ENCODE data around the gene ANKS1B.

DNA sequence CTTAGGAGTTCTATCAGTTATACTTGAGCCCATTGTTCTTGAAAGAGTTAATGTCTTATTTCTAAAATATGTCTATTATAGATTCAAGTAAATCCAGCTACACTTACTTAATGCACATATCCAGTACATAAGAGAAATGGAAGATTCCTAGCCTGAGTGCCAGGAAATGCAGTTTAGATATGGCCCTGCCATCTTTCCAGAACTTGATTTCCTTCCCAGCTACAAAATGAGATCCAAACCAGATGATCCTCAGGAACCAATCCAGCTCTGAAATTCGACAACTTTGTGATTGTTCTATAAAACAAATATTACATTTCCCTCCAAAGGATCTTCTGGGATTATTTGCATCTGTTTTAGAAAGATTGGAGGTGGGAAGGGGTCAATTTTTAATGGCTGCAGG, 654.5 kb downstream of the ANKS1B start:
- TF ChIP-seq, protein P1, sequence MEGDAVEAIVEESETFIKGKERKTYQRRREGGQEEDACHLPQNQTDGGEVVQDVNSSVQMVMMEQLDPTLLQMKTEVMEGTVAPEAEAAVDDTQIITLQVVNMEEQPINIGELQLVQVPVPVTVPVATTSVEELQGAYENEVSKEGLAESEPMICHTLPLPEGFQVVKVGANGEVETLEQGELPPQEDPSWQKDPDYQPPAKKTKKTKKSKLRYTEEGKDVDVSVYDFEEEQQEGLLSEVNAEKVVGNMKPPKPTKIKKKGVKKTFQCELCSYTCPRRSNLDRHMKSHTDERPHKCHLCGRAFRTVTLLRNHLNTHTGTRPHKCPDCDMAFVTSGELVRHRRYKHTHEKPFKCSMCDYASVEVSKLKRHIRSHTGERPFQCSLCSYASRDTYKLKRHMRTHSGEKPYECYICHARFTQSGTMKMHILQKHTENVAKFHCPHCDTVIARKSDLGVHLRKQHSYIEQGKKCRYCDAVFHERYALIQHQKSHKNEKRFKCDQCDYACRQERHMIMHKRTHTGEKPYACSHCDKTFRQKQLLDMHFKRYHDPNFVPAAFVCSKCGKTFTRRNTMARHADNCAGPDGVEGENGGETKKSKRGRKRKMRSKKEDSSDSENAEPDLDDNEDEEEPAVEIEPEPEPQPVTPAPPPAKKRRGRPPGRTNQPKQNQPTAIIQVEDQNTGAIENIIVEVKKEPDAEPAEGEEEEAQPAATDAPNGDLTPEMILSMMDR (IDR thresholded peaks at IDR 0.05): no peak
- no peak for TF ChIP-seq POLR2A (IDR thresholded peaks at IDR 0.05)

Measured in Peyer's patch (tissue), 4 donors.